ENCODE data around the gene CIBAR2.

GRCh38 chr16:85110105-85110504 lies 2.2 kb downstream of the CIBAR2 start:
- TF ChIP-seq POLR2A (IDR thresholded peaks at IDR 0.05; ENCODE audit: low read length) (no peak), GATA1 (IDR thresholded peaks at IDR 0.05; ENCODE audit: low read depth, low read length) (no peak)

All from erythroblast (primary cell).